Measurements from ENCODE around the gene RGS6. TPM values are rescaled to one million over a fixed set of nuclear protein-coding genes. Genes with fewer than 3 reads are reported as not detected.

Gene RGS6
- total and polyA plus RNA-seq, 2 of the 4 experiments (the other 2 are of a cell fraction), result not detected

DNA sequence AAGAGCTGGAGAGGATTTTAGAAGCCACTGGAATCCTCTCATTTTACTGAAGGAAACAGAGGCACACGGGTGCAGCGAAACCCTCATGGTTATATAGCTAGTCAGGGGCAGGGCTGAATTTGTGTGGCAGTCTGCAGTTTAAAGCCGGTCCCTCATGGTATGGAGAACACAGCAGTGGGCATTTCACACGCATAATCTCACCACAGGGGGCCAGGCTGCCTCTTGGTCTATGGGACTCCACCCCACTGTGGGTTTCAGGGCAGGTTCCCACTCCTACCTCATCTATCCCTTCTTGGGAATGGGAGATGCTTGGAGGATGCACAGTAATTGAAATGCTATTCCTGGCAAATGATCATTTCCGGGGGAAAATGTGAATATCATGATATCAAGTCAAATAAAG is 400.6 kb downstream of the RGS6 start:
- no peak overlapping the region for H2AK9ac ChIP-seq (replicated peaks; ENCODE audit: low read depth, low read length, poor library complexity)
- no peak overlapping the region for H4K91ac ChIP-seq (ENCODE audit: insufficient read depth, low read depth, low read length)
- no peaks in the 10 kb centered on the region for H3K4me1 ChIP-seq (ENCODE audit: control insufficient read depth, insufficient read depth, low read length)
- no peak for DNase-seq
- no peak overlapping the region for H3K4me2 ChIP-seq (ENCODE audit: low read depth, low read length)
- no peak overlapping the region for H3K18ac ChIP-seq (ENCODE audit: low read depth, low read length)
- no peak overlapping the region for H2BK15ac ChIP-seq (ENCODE audit: low read depth, low read length)
- in situ Hi-C loops (cut with MboI; ENCODE audit: low sequenced_read_pairs) (no loop called here), intact Hi-C loops (cut with micrococcal nuclease) (no loop called here), dilution Hi-C loops (cut with HindIII; ENCODE audit: low sequenced_read_pairs, unreplicated experiment) (no loop called here)
- no peak overlapping the region for H4K5ac ChIP-seq (ENCODE audit: low read depth, low read length)
- TF ChIP-seq MXI1 (IDR thresholded peaks at IDR 0.05; ENCODE audit: borderline replicate concordance, low read depth, low read length), result no peak
- no peak for TF ChIP-seq BHLHE40 (IDR thresholded peaks at IDR 0.05; ENCODE audit: low read depth, low read length)
- TF ChIP-seq, protein P1, sequence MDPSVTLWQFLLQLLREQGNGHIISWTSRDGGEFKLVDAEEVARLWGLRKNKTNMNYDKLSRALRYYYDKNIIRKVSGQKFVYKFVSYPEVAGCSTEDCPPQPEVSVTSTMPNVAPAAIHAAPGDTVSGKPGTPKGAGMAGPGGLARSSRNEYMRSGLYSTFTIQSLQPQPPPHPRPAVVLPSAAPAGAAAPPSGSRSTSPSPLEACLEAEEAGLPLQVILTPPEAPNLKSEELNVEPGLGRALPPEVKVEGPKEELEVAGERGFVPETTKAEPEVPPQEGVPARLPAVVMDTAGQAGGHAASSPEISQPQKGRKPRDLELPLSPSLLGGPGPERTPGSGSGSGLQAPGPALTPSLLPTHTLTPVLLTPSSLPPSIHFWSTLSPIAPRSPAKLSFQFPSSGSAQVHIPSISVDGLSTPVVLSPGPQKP (IDR thresholded peaks at IDR 0.05; ENCODE audit: borderline replicate concordance, low read depth, low read length), result no peak
- TF ChIP-seq CEBPB (IDR thresholded peaks at IDR 0.05; ENCODE audit: low read depth, low read length), result no peak
- no peak for TF ChIP-seq MAZ (IDR thresholded peaks at IDR 0.05; ENCODE audit: borderline replicate concordance, low read depth, low read length)
- TF ChIP-seq, protein P2, sequence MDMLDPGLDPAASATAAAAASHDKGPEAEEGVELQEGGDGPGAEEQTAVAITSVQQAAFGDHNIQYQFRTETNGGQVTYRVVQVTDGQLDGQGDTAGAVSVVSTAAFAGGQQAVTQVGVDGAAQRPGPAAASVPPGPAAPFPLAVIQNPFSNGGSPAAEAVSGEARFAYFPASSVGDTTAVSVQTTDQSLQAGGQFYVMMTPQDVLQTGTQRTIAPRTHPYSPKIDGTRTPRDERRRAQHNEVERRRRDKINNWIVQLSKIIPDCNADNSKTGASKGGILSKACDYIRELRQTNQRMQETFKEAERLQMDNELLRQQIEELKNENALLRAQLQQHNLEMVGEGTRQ (IDR thresholded peaks at IDR 0.05; ENCODE audit: low read depth, low read length), result no peak
- no peak for TF ChIP-seq RFX5 (IDR thresholded peaks at IDR 0.05; ENCODE audit: low read depth, low read length)
- H3K4me3 ChIP-seq (ENCODE audit: insufficient read depth, low read depth, low read length), result no peak overlapping the region
- no peaks in the 10 kb centered on the region for H4K20me1 ChIP-seq (ENCODE audit: insufficient read depth, low read length)
- H3K36me3 ChIP-seq (ENCODE audit: control insufficient read depth, insufficient read depth, low read length), result no peaks in the 10 kb centered on the region
- H3K9me3 ChIP-seq (ENCODE audit: control insufficient read depth, insufficient read depth, low read length), result no peaks in the 10 kb centered on the region
- no peak overlapping the region for H2AFZ ChIP-seq (replicated peaks; ENCODE audit: low read length, poor library complexity)
- no peaks in the 10 kb centered on the region for H3K9me1 ChIP-seq (ENCODE audit: insufficient read depth, low read length)
- no peak overlapping the region for H3K4ac ChIP-seq (ENCODE audit: low read depth, low read length)
- no peak overlapping the region for H2BK120ac ChIP-seq (ENCODE audit: low read depth, low read length)
- no peaks in the 10 kb centered on the region for H3K79me1 ChIP-seq (ENCODE audit: low read depth in 1 of 2, low read length in 2 of 2)
- ChIA-PET CTCF (no interaction called here), POLR2A (ENCODE audit: unreplicated experiment) (no interaction called here)
- BruUV-seq (replicated peaks), result no TSS peak
- no peak for ATAC-seq (ENCODE audit: low read depth)
- no peak overlapping the region for H2AK5ac ChIP-seq (ENCODE audit: low read depth, low read length)
- no peak overlapping the region for H3K23ac ChIP-seq (ENCODE audit: low read depth, low read length)
- H4K8ac ChIP-seq (ENCODE audit: low read depth in 2 of 2, low read length in 2 of 2), result no peak overlapping the region
- WGBS, 2 experiments (ENCODE audit: extremely low coverage in 2 of 2, insufficient read length in 1 of 2), result no CpG with 5 or more reads among the region's 5 CpGs
- no peak overlapping the region for H3K9ac ChIP-seq (ENCODE audit: low read depth, low read length)
- no peak overlapping the region for H3K14ac ChIP-seq (replicated peaks; ENCODE audit: low read depth, low read length)
- no peak overlapping the region for H3K27ac ChIP-seq (ENCODE audit: insufficient read depth, low read length)
- no peak overlapping the region for H2BK5ac ChIP-seq (ENCODE audit: low read depth, low read length, poor library complexity, severe bottlenecking)
- no peak overlapping the region for H3K56ac ChIP-seq (ENCODE audit: extremely low read depth, insufficient read depth, low read length)
- H3K27me3 ChIP-seq (ENCODE audit: control insufficient read depth, insufficient read depth, low read length), result no peaks in the 10 kb centered on the region
- no peak overlapping the region for H2BK20ac ChIP-seq (ENCODE audit: low read depth, low read length)
